SIG-M5 (cell line): ENCODE data around the gene DCAF6.

ENCODE experiments used
- DNase-seq: peaks from one replicate; lab custom pipeline; 2025; lab: John Stamatoyannopoulos, UW

Gene DCAF6

GRCh38 chr1:168101336-168101735, 164.9 kb downstream of the DCAF6 start:
- no peak for DNase-seq

DNA sequence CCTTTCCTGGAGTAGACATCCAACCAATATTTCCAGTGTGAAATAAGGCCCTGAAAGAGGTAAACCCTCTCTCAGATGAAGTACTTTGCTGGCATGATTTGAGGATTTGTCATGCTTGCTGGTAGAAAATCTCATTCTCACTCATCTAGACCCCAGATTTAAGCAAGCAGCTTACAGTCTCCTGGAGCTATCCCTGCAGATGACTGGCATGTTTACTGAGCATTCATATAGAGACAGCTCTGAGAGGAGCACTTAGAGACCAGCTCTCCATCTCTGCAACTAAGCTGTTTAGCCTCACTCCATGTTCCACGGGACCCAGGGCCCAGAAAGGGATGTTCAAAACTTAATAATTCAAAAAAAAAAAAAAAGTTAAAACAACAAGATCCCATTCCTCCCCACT, 166.0 kb downstream of the DCAF6 start:
- DNase-seq: no peak

GRCh38 chr1:168104535-168104934, 168.1 kb downstream of the DCAF6 start:
- DNase-seq: no peak

DNA sequence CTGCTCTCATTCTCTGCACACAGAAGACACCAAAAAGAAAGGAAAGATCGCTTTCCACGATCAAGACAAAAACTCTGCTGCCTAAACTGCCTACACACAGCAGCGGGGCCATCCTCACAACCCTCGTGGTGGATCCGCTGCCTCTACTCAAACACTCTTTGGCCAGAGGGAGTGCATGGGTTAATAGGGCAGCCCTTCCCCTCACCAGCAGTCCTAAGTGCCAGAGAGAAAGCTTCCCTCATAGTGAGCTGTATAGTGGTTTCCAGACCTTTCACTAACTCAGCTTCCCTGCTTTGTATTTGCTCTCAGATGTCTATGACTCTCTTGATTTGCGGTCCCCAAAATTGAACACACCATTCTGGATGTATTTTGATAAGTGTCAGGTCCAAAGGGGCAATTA, 169.4 kb downstream of the DCAF6 start:
- no peak for DNase-seq

DNA sequence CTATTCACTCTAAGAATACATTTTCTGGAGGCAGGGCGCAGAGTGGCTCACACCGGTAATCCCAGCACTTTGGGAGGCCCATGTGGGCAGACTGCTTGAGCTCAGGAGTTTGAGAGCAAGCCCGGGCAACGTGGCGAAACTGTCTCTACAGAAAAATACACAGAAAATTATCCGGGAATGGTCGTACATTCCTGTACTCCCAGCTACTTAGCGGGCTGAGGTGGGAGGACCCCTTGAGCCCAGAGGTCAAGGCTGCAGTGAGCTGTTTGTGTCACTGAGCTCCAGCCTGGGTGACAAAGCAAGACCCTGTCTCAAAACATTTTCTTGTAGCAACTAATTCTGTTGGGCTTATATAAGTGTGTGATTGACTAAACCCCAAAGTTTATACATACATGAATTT, 169.8 kb downstream of the DCAF6 start:
- no peak for DNase-seq

DNA sequence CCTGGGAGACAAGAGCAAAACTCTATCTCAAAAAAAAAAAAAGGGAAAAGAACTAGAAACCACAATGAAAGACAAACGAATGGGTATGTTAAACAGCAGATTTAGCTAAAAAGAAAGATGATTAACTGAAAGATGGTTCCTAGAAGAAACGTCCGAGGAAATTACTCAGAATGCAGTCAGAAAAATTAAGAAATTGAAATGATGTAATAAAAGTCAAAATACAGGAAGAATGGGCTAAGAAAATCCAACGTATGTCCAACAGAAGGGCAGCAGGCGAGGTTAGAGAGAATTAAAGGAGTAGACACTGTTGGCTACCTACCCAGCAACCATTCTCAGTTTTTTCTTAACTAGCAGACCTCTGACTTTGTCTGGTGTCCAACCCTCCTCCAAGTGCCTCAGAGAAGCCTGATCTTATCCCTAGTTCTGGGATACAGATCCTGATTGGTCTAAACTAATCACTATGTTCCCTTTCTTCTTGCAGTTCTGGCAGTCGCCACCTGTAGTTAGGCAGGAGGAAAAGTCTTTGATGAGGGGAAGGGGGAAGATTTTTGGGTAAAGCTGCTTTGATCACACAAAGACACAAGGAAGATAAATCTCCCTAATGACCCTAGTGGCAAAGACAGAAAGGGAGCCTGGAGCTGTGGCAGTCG, 174.5 kb downstream of the DCAF6 start:
- DNase-seq: no peak

DNA sequence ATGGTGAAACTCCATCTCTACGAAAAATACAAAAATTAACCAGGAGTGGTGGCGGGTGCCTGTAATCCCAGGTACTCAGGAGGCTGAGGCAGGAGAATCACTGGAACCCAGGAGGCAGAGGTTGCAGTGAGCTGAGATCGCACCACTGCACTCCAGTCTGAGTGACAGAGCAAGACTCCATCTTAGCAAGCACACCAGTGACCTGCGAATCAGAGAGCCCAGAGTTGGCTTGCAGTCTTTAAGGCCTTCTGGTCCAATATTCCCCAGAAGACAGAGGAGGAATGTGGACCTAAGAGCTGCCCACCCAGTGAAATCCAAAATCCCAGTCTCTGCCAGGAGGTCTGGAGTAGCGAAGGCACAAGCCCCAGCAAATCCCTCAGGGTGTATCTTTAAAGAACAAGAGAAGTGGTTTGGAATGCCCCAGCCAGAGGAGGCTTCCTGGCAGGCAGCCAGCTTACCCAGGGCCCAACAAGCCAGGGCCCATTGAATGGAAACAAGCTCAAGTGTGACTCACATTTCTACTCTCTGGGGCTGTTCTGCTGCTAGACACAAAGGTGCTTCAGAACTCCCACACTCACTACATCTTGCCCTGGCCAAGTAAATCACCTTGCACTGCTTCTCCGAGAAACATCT, 176.3 kb downstream of the DCAF6 start:
- no peak for DNase-seq

GRCh38 chr1:168114845-168115244, 178.4 kb downstream of the DCAF6 start:
- no peak for DNase-seq

GRCh38 chr1:168116327-168116799, 179.9 kb downstream of the DCAF6 start:
- no peak for DNase-seq

GRCh38 chr1:168119750-168120149, 183.3 kb downstream of the DCAF6 start:
- no peak for DNase-seq

- no peak for DNase-seq
Measured at GRCh38 chr1:168121401-168122011, 185.0 kb downstream of the DCAF6 start.

DNA sequence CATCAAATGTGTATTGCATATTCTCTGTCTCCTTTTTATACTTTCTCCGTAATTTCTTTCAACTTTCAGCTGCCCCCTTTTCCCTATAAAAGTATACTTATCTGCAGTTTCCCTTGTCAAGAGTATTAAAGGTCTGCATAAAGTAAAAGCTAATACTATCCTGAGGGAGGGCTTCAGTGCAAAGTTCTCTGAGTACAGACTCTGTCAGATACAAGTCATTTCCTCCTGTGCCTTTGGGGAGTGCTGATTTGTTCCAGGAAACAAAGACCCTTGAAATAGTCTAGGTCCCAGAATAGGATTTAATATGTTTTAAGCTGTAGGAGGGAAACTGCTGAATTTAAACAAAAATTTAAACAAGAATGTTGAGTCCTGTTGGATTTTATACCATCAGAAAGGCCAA, 188.6 kb downstream of the DCAF6 start:
- DNase-seq: no peak
